Stomach (tissue), 9 donors: ENCODE measurements around the gene GMDS. TPM values are rescaled to one million over a fixed set of nuclear protein-coding genes. Genes with fewer than 3 reads are reported as not detected.

Source experiments
- DNase-seq, 2 donors: peaks; one replicate each; pipeline versions ENCODE4 v3.0.0 to v3.0.0-alpha.2; 2013 to 2019
- H3K27ac ChIP-seq, 5 donors: fragments of 200-600 bp in 4 of 5; sonication (generic) in 4 of 5; one replicate each; pipeline ENCODE4 v1.5.1; 2013 to 2019; ENCODE audit warnings: mild to moderate bottlenecking in 1 of 5, moderate library complexity in 1 of 5
- H3K27me3 ChIP-seq, 3 donors: fragments of 200-600 bp; sonication (generic); one replicate each; pipeline ENCODE4 v1.5.1; 2017 to 2019; ENCODE audit warnings: mixed run types in 1 of 3
- H3K36me3 ChIP-seq, 4 donors: fragments of 200-600 bp; sonication (generic); 1 replicate in 3 of 4; 2 replicates in 1 of 4; pipeline ENCODE4 v1.5.1; 2016 to 2019
- H3K4me1 ChIP-seq, 4 donors: fragments of 200-600 bp; sonication (generic); one replicate each; pipeline ENCODE4 v1.5.1; 2016 to 2019
- H3K4me3 ChIP-seq, 4 donors: fragments of 200-600 bp; sonication (generic) in 3 of 4; one replicate each; pipeline ENCODE4 v1.5.1; 2016 to 2019; ENCODE audit warnings: mild to moderate bottlenecking in 1 of 4
- H3K9me3 ChIP-seq, 4 donors: fragments of 200-600 bp; sonication (generic); one replicate each; pipeline ENCODE4 v1.5.1; 2016 to 2019
- CTCF ChIP-seq, 7 experiments: fragments of 450-650 bp in 4 of 7; fragments of 200-600 bp in 3 of 7; sonication (generic) in 3 of 7; IDR thresholded peaks; one replicate each; pipeline ENCODE4 v1.5.1; 2016 to 2019; ENCODE audit warnings: antibody characterized with exemption in 7 of 7, control low read depth in 2 of 7, mild to moderate bottlenecking in 1 of 7
- EP300 ChIP-seq: sonication (generic); formaldehyde crosslinking; IDR thresholded peaks from one replicate; pipeline ENCODE4 v1.6.1; 2017; ENCODE audit warnings: antibody characterized with exemption
- POLR2A ChIP-seq, 4 donors: fragments of 450-650 bp; IDR thresholded peaks; one replicate each; pipeline ENCODE4 v1.6.1; 2016; ENCODE audit warnings: antibody characterized with exemption in 4 of 4, control low read depth in 2 of 4, mild to moderate bottlenecking in 1 of 4, moderate library complexity in 1 of 4
- POLR2AphosphoS5 ChIP-seq, 3 donors: sonication (generic); formaldehyde crosslinking; IDR thresholded peaks; one replicate each; pipeline ENCODE4 v1.6.1; 2016; ENCODE audit warnings: antibody characterized with exemption in 3 of 3
- WGBS, 5 donors: extraction: QIAGEN DNeasy Blood & Tissue Kit in 3 of 5; methylation state at CpG; one replicate each; pipeline versions ENCODE4 v1.1.5 to v1.1.7; 2013 to 2018; 5-methylcytosine and 5-hydroxymethylcytosine counted together
- intact Hi-C: fragments of 100-400 bp; cut with DNase I; formaldehyde crosslinking; loops from one replicate; pipeline ENCODE4 v1.15.1; 2023; ENCODE audit warnings: low total_unique reads
- polyA plus RNA-seq, 3 donors: library from polyadenylated mRNA; stranded (reverse); fragments of 200-250 nt; gene quantifications; one replicate each; pipeline ENCODE4 v1.2.3, GENCODE V29; 2013
- total RNA-seq, 5 donors: library from RNA; depleted of rRNA; stranded (reverse); fragments of >200 nt; gene quantifications; one replicate each; pipeline versions ENCODE4 v1.1.0 to v1.2.3, GENCODE V29; 2014 to 2016
- donor health status: healthy with polysubstance abuse.
- donor health status: Bipolar disorder and iron deficiency.
- donor health status: healthy.

GMDS gene
- total and polyA plus RNA-seq, 8 donors: 83.7 to 262 (median 121) TPM

GRCh38 chr6:1933292-1933691, 312.1 kb downstream of the GMDS start:
- 97 to 99% (median 98%) methylated on average over 4 of the region's 4 CpGs for WGBS, 5 donors
- H3K4me1 ChIP-seq: no peaks in the 10 kb centered on the region
- peaks cover 0 to 35% (median 21%) of the 10 kb centered on the region in 4 donors for H3K36me3 ChIP-seq
- DNase-seq: no peak
- H3K27ac ChIP-seq: no peak overlapping the region
- TF ChIP-seq POLR2A (IDR thresholded peaks at IDR 0.05): no peak
- no peak overlapping the region for H3K4me3 ChIP-seq
- H3K9me3 ChIP-seq: no peaks in the 10 kb centered on the region
- no peaks in the 10 kb centered on the region for H3K27me3 ChIP-seq
- intact Hi-C loops: no loop called here

GRCh38 chr6:1931817-1932216, 313.6 kb downstream of the GMDS start:
- H3K27ac ChIP-seq: no peak overlapping the region
- no peaks in the 10 kb centered on the region for H3K9me3 ChIP-seq
- no peak overlapping the region for H3K4me3 ChIP-seq
- H3K36me3 ChIP-seq: peaks cover 0 to 42% (median 19%) of the 10 kb centered on the region in 4 donors
- TF ChIP-seq POLR2AphosphoS5 (IDR thresholded peaks at IDR 0.05) (no peak), EP300 (no peak), POLR2A (IDR thresholded peaks at IDR 0.05) (no peak), CTCF (IDR thresholded peaks at IDR 0.05) (no peak)
- H3K27me3 ChIP-seq: no peaks in the 10 kb centered on the region
- no peaks in the 10 kb centered on the region for H3K4me1 ChIP-seq
- intact Hi-C loops: no loop called here
- 94 to 98% (median 97%) methylated on average over 5 of the region's 5 CpGs for WGBS, 5 donors
- no peak for DNase-seq

DNA sequence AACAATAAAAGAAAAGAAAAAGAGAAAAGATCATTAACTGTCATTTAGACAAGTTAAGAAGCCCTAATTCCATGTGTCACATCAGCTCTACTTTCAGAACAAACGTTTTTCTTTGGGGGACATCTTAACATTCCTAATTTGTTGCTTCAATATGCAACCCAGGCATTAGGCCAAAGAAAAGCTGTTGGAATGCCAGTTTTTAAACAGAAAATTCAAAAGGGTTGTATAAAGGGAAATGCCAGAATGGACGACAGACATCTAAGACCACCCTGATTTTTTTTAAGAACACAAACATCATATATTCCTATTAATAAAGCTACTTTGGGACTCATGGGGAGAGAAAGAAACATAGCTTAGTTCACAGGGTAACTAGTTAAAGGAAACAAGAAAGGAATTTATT, 315.0 kb downstream of the GMDS start:
- H3K4me1 ChIP-seq: no peaks in the 10 kb centered on the region
- no peak overlapping the region for H3K4me3 ChIP-seq
- H3K27ac ChIP-seq: no peak overlapping the region
- 39 to 67% (median 61%) methylated on average over 2 of the region's 2 CpGs for WGBS, 5 donors
- no peak for DNase-seq
- peaks cover 0 to 34% (median 12%) of the 10 kb centered on the region in 4 donors for H3K36me3 ChIP-seq
- H3K9me3 ChIP-seq: no peaks in the 10 kb centered on the region
- TF ChIP-seq EP300 (no peak), POLR2A (IDR thresholded peaks at IDR 0.05) (no peak), POLR2AphosphoS5 (IDR thresholded peaks at IDR 0.05) (no peak), CTCF (IDR thresholded peaks at IDR 0.05) (no peak)
- intact Hi-C loops: no loop called here
- H3K27me3 ChIP-seq: no peaks in the 10 kb centered on the region

GRCh38 chr6:1929931-1930330, 315.5 kb downstream of the GMDS start:
- no peaks in the 10 kb centered on the region for H3K4me1 ChIP-seq
- H3K36me3 ChIP-seq: peaks cover 0 to 34% (median 12%) of the 10 kb centered on the region in 4 donors
- no peaks in the 10 kb centered on the region for H3K27me3 ChIP-seq
- 78 to 88% (median 81%) methylated on average over 9 of the region's 9 CpGs for WGBS, 5 donors
- H3K4me3 ChIP-seq: no peak overlapping the region
- intact Hi-C loops: no loop called here
- DNase-seq: no peak
- no peaks in the 10 kb centered on the region for H3K9me3 ChIP-seq
- TF ChIP-seq EP300 (no peak), CTCF (IDR thresholded peaks at IDR 0.05) (no peak), POLR2A (IDR thresholded peaks at IDR 0.05) (no peak), POLR2AphosphoS5 (IDR thresholded peaks at IDR 0.05) (no peak)
- no peak overlapping the region for H3K27ac ChIP-seq

GRCh38 chr6:1925743-1926430, 319.5 kb downstream of the GMDS start:
- 76 to 92% (median 90%) methylated on average over 5 to 10 of the region's 10 CpGs for WGBS, 5 donors
- intact Hi-C loops: no loop called here

More at GRCh38 chr6:1925743-1926430, 319.5 kb downstream of the GMDS start:
- Histone ChIP-seq H3K4me3 (no peak overlapping the region), H3K27me3 (no peaks in the 10 kb centered on the region), H3K9me3 (no peaks in the 10 kb centered on the region), H3K36me3 (peaks cover 0 to 29% (median 12%) of the 10 kb centered on the region in 4 donors), H3K4me1 (peaks cover 0 to 6% (median 0%) of the 10 kb centered on the region in 4 donors), H3K27ac (no peak overlapping the region)
- no peak for DNase-seq
- no peak for TF ChIP-seq CTCF (IDR thresholded peaks at IDR 0.05)
- no peak for TF ChIP-seq POLR2A (IDR thresholded peaks at IDR 0.05)
- TF ChIP-seq POLR2AphosphoS5 (IDR thresholded peaks at IDR 0.05): no peak
- no peak for TF ChIP-seq EP300
